Kidney (tissue), 14 donors: ENCODE data around the gene LDLRAD4. TPM values are rescaled to one million over a fixed set of nuclear protein-coding genes. Genes with fewer than 3 reads are reported as not detected.

Source experiments
- DNase-seq, 5 donors: peaks; one replicate each; pipeline ENCODE4 v3.0.0-alpha.2; 2013 to 2020
- FAIRE-seq: peaks from 2 replicates; lab custom pipeline; 2012; peaks lifted over from hg19 to GRCh38; lab: Jason Lieb, UNC
- H3K27ac ChIP-seq, 2 donors: one replicate each; pipeline ENCODE4 v1.7.0; 2013; ENCODE audit warnings: low read depth in 2 of 2, low read length in 2 of 2, inconsistent platforms in 1 of 2
- H3K27me3 ChIP-seq: one replicate; pipeline ENCODE4 v1.7.1; 2013; ENCODE audit warnings: low read length, inconsistent platforms; ENCODE audit not compliant: control insufficient read depth, insufficient read depth
- H3K36me3 ChIP-seq, 3 donors: one replicate each; pipeline versions ENCODE4 v1.7.0 to v1.7.1; 2013; ENCODE audit warnings: low read length in 3 of 3, control low read depth in 1 of 3, inconsistent platforms in 1 of 3; ENCODE audit not compliant: insufficient read depth in 3 of 3, control insufficient read depth in 2 of 3
- H3K4me1 ChIP-seq, 3 donors: one replicate each; pipeline versions ENCODE4 v1.7.0 to v1.7.1; 2013; ENCODE audit warnings: low read length in 3 of 3, inconsistent platforms in 1 of 3, low read depth in 1 of 3; ENCODE audit not compliant: control insufficient read depth in 2 of 3, insufficient read depth in 2 of 3
- H3K4me3 ChIP-seq, 3 donors: one replicate each; pipeline versions ENCODE4 v1.7.0 to v1.8.1; 2013; ENCODE audit warnings: low read length in 3 of 3, control low read depth in 1 of 3, inconsistent platforms in 1 of 3
- H3K9ac ChIP-seq, 3 donors: one replicate each; pipeline versions ENCODE4 v1.7.0 to v1.7.1; 2013; ENCODE audit warnings: low read length in 3 of 3, control low read depth in 1 of 3, inconsistent platforms in 1 of 3
- H3K9me3 ChIP-seq, 3 donors: one replicate each; pipeline versions ENCODE4 v1.7.0 to v1.7.1; 2013; ENCODE audit warnings: low read length in 3 of 3, control low read depth in 1 of 3, inconsistent platforms in 1 of 3; ENCODE audit not compliant: control insufficient read depth in 2 of 3, insufficient read depth in 1 of 3
- intact Hi-C: fragments of 100-400 bp; cut with DNase I; formaldehyde crosslinking; loops from one replicate; pipeline ENCODE4 v1.11.1; 2022
- polyA plus RNA-seq: library from polyadenylated mRNA; stranded (reverse); fragments of 350-450 nt; fragmentation: Illumina TruSeq; extraction: RNeasy Lipid Tissue Mini Kit (QIAGEN cat#74804); gene quantifications from one replicate; pipeline ENCODE4 v1.2.3, GENCODE V29; 2014; ENCODE audit warnings: low read depth, low replicate concordance; ENCODE audit not compliant: insufficient read depth
- total RNA-seq: library from RNA; stranded (reverse); fragmentation: NEBNext Ultra II Directional; extraction: Animal tissue kit (Norgen Biotek cat#: 25700); gene quantifications from one replicate; pipeline ENCODE4 v1.2.1, GENCODE V29; 2021
- TF ChIP-seq, protein P1 (sequence below): IDR thresholded peaks from 3 replicates; pipeline ENCODE4 v1.5.1; 2012; ENCODE audit warnings: mild to moderate bottlenecking, moderate library complexity, borderline replicate concordance; ENCODE audit not compliant: insufficient read depth; ENCODE audit errors: extremely low read depth
- donor health status: control.
- donor health status: control.
- donor health status: control.
- donor health status: control.
- donor health status: control.
- donor health status: DM: yes; HTN: yes; CAD: no.
- donor health status: Normal renal cell carcinoma (clear cell type).

Gene LDLRAD4
- total and polyA plus RNA-seq, 2 donors from 2014 or later, result 2.3 to 42.3 TPM

DNA sequence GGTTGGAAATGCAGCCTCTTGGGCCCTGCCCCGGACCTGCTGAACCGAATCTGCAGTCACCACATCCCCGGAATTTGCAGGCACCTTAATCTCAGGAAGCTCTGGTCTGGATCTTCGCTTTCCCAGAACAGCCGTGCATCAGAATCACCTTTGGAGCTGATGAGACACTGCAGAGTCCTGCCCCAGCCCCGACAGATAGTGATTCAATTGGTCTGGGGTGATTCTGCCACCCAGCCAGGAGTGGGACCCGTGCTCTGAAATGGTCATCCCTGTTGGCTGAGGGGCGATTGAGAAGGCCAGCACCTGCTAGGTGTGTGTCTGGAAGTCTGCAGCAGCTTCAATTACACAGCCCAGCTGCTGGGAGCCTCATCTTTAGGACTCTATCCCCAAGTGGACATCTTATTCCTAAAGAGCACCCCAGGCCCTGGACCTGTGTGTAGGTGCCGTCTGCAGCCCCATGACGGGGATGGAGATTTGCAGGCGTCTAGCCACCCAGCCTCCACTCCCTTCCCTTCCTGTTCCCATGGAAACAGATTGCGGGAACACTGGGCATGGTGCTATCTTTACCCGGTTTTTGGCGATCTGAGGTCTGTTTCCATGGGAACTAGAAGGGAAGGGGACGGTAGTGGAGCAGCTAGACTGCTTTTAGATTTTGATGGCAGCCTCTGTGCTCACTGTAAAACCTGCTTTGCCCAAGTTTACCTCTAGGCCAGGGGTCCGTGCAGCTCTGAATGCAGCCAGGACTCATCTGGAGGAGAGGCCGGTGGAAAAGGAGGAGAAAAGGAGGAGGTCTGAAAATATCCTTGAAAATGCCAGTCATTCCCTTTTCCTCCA, 156.1 kb downstream of the LDLRAD4 start:
- no peak overlapping the region for H3K4me3 ChIP-seq
- H3K27ac ChIP-seq, result peak overlapping the region; percentile 20 to 51
- FAIRE-seq (no peak), DNase-seq (peak in 1 of 5 donors; percentile 35)
- H3K4me1 ChIP-seq, result peaks cover 0 to 10% (median 0%) of the 10 kb centered on the region in 3 donors
- TF ChIP-seq, protein P1, sequence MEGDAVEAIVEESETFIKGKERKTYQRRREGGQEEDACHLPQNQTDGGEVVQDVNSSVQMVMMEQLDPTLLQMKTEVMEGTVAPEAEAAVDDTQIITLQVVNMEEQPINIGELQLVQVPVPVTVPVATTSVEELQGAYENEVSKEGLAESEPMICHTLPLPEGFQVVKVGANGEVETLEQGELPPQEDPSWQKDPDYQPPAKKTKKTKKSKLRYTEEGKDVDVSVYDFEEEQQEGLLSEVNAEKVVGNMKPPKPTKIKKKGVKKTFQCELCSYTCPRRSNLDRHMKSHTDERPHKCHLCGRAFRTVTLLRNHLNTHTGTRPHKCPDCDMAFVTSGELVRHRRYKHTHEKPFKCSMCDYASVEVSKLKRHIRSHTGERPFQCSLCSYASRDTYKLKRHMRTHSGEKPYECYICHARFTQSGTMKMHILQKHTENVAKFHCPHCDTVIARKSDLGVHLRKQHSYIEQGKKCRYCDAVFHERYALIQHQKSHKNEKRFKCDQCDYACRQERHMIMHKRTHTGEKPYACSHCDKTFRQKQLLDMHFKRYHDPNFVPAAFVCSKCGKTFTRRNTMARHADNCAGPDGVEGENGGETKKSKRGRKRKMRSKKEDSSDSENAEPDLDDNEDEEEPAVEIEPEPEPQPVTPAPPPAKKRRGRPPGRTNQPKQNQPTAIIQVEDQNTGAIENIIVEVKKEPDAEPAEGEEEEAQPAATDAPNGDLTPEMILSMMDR, result no peak
- intact Hi-C loops, result no loop called here
- no peaks in the 10 kb centered on the region for H3K36me3 ChIP-seq
- H3K9ac ChIP-seq, result no peak overlapping the region
- no peaks in the 10 kb centered on the region for H3K9me3 ChIP-seq
- no peaks in the 10 kb centered on the region for H3K27me3 ChIP-seq

DNA sequence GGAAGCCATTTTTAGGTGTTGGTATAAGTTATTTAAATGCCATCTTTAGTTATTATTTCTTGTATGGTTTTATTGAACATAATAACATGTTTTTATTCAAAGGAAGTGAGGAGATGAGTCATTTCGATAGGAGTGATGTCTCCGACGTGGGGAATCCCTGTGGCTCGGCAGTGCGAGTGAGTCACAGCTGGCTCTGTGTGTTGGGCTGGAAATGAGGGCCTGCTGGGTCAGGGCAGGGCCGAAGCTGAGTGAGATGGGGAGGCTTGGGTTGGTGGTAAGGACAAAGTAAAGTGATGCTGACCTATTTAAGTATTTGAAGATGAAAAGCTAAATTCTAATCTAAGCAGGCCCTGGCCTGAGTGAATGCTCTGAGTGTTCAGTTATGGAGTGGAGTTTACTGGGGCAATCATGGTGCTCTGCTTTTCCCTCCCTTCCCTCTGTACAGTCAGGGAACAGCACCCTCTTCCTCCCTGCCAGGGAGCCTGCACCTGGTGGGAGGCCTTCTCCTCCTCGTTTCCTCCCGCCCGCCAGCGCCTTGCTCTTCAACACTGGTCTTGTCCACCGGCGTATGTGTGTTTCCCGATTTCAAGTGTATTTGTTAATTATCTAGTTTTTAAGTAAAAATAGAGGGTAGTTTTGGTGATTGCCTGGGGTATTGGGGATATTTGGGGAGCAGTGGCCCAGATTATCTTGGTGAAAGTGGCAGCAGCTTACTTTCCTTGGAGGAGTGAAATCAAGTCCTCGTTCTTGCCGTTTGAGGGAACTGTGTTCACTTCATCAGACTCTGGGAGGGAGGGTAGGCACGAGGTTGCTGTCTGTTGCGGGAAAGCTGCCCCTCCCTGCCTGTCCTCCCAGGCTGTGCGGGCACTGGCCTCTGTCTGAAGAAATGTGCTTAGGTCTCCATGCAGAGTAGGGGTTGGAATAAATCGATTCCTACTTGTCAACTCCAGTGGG, 157.0 kb downstream of the LDLRAD4 start:
- FAIRE-seq (peak; percentile 23), DNase-seq (peak in 1 of 5 donors; percentile 93)
- peak overlapping the region; percentile 44 to 51 for H3K27ac ChIP-seq
- TF ChIP-seq, protein P1, result no peak
- H3K4me3 ChIP-seq, result no peak overlapping the region
- H3K27me3 ChIP-seq, result no peaks in the 10 kb centered on the region
- no peaks in the 10 kb centered on the region for H3K9me3 ChIP-seq
- no peaks in the 10 kb centered on the region for H3K36me3 ChIP-seq
- intact Hi-C loops, result no loop called here
- H3K9ac ChIP-seq, result no peak overlapping the region
- H3K4me1 ChIP-seq, result peaks cover 0 to 10% (median 0%) of the 10 kb centered on the region in 3 donors

DNA sequence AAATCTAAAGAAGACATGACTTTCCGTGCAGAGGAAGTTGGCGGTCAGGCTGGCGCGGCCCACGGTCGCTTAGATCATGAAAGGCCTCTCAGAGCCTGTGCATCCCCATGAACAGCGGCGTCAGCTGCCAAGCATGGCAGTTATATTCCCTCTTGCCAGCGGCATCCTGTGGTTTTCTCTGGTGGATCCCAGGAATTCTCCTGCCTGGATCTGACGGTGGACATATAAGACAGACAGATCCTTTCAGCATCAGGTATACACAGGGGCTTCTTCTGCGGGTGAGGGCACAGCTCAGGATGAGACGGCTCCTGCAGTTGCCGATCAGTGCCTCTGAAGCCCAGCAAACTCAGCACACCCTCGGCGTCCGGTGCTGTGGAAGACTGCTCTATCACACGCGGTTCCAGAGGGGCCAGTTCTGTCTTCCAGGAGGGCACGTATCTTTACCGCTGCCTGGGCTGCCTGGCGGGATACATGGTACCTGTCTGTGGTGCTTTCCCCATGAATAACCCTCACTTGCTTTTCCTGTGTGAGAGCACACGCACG, 157.8 kb downstream of the LDLRAD4 start:
- Histone ChIP-seq H3K4me1 (peaks cover 0 to 11% (median 0%) of the 10 kb centered on the region in 3 donors), H3K27ac (no peak overlapping the region)
- intact Hi-C loops, result no loop called here

More for the DNA sequence above, 157.8 kb downstream of the LDLRAD4 start:
- TF ChIP-seq, protein P1, result no peak
- H3K9me3 ChIP-seq, result no peaks in the 10 kb centered on the region
- no peaks in the 10 kb centered on the region for H3K36me3 ChIP-seq
- no peaks in the 10 kb centered on the region for H3K27me3 ChIP-seq
- FAIRE-seq (no peak), DNase-seq (no peak)
- H3K9ac ChIP-seq, result no peak overlapping the region
- no peak overlapping the region for H3K4me3 ChIP-seq
